H1 (cell line): ENCODE data around the gene ILK. TPM values are rescaled to one million over a fixed set of nuclear protein-coding genes. Genes with fewer than 3 reads are reported as not detected.

ENCODE experiments used
- CTCF ChIA-PET: fragments of 300-600 bp; sonication (Branson Sonifier 250); formaldehyde crosslinking; loops from one replicate; lab custom pipeline; 2021; ENCODE audit not compliant: partially characterized antibody; lab: Charles Lee
- POLR2A ChIA-PET: fragments of 300-600 bp; sonication (Branson Sonifier 250); formaldehyde crosslinking; loops from one replicate; lab custom pipeline; 2021; ENCODE audit warnings: inconsistent platforms; ENCODE audit not compliant: partially characterized antibody; lab: Charles Lee
- DNase-seq, 2 experiments: peaks; one replicate each; pipeline versions ENCODE4 v3.0.0 to v3.0.0-alpha.2; 2010 to 2022; ENCODE audit warnings: low spot score in 2 of 2, low read depth in 1 of 2, mixed read lengths in 1 of 2
- FAIRE-seq: peaks from 2 replicates; lab custom pipeline; 2011; peaks lifted over from hg19 to GRCh38; lab: Jason Lieb, UNC
- H2AFZ ChIP-seq: 2 replicates; pipeline ENCODE4 v1.8.1; 2012; ENCODE audit warnings: low read length, inconsistent platforms
- H2AK5ac ChIP-seq: 2 replicates; pipeline ENCODE4 v1.6.1; 2013; ENCODE audit warnings: low read depth, low read length
- H2BK120ac ChIP-seq: replicated peaks from 2 replicates; pipeline ENCODE3; 2013; ENCODE audit warnings: low read depth, low read length, inconsistent platforms
- H2BK12ac ChIP-seq: 2 replicates; pipeline ENCODE4 v1.6.1; 2013; ENCODE audit warnings: low read depth, low read length
- H2BK15ac ChIP-seq: 2 replicates; pipeline ENCODE4 v1.6.1; 2013; ENCODE audit warnings: low read length
- H2BK20ac ChIP-seq: 2 replicates; pipeline ENCODE4 v1.6.1; 2013; ENCODE audit warnings: low read length
- H2BK5ac ChIP-seq: 2 replicates; pipeline ENCODE4 v1.6.1; 2013; ENCODE audit warnings: low read depth, low read length
- H3K14ac ChIP-seq: 2 replicates; pipeline ENCODE4 v1.6.1; 2013; ENCODE audit warnings: inconsistent platforms; ENCODE audit not compliant: insufficient read length
- H3K18ac ChIP-seq: 2 replicates; pipeline ENCODE4 v1.6.1; 2013; ENCODE audit warnings: low read length; ENCODE audit errors: extremely low read depth
- H3K23ac ChIP-seq: 2 replicates; pipeline ENCODE4 v1.6.1; 2013; ENCODE audit warnings: inconsistent platforms; ENCODE audit not compliant: insufficient read length
- H3K23me2 ChIP-seq: 2 replicates; pipeline ENCODE4 v1.6.1; 2013; ENCODE audit warnings: low read depth, low read length
- H3K27ac ChIP-seq: 2 replicates; pipeline ENCODE4 v1.6.1; 2011; ENCODE audit warnings: low read depth, low read length, inconsistent platforms
- H3K27me3 ChIP-seq, 4 experiments: replicated peaks in 1 of 4; 1 replicate in 1 of 4; 2 replicates in 3 of 4; pipeline versions ENCODE4 v1.6.1 to v1.8.1; 2011 to 2013; ENCODE audit warnings: low read length in 3 of 4, mild to moderate bottlenecking in 3 of 4, inconsistent platforms in 2 of 4, mixed read lengths in 2 of 4, moderate library complexity in 1 of 4; ENCODE audit not compliant: control insufficient read depth in 3 of 4, insufficient read depth in 3 of 4; ENCODE audit errors: extremely low read depth in 1 of 4
- H3K36me3 ChIP-seq, 4 experiments: 2 replicates each; pipeline versions ENCODE4 v1.6.1 to v1.8.1; 2011 to 2013; ENCODE audit warnings: mild to moderate bottlenecking in 4 of 4, low read length in 3 of 4, moderate library complexity in 2 of 4, control low read depth in 1 of 4, inconsistent platforms in 1 of 4; ENCODE audit not compliant: insufficient read depth in 4 of 4, control insufficient read depth in 2 of 4
- H3K4ac ChIP-seq: replicated peaks from 2 replicates; pipeline ENCODE3; 2013; ENCODE audit warnings: low read length, low read depth, mixed read lengths, inconsistent platforms; ENCODE audit not compliant: insufficient read length
- H3K4me1 ChIP-seq, 4 experiments: replicated peaks in 1 of 4; 1 replicate in 1 of 4; 2 replicates in 3 of 4; pipeline versions ENCODE4 v1.6.1 to v1.8.1; 2011 to 2013; ENCODE audit warnings: low read length in 3 of 4, inconsistent platforms in 2 of 4, mixed read lengths in 1 of 4; ENCODE audit not compliant: insufficient read depth in 4 of 4, control insufficient read depth in 3 of 4
- H3K4me2 ChIP-seq, 2 experiments: 2 replicates each; pipeline versions ENCODE4 v1.6.1 to v1.8.1; 2011 to 2013; ENCODE audit warnings: low read depth in 2 of 2, low read length in 2 of 2, control low read depth in 1 of 2, inconsistent platforms in 1 of 2, mild to moderate bottlenecking in 1 of 2; ENCODE audit not compliant: insufficient read depth in 1 of 2
- H3K4me3 ChIP-seq, 4 experiments: fragments of 200-600, 300-600 bp in 1 of 4; sonication (generic), shearing (Covaris generic), sonication (Bioruptor Twin) in 1 of 4; 2 replicates each; pipeline versions ENCODE4 v1.5.1 to v1.8.1; 2011 to 2016; ENCODE audit warnings: low read length in 4 of 4, low read depth in 3 of 4, control low read depth in 2 of 4, inconsistent platforms in 2 of 4, mild to moderate bottlenecking in 2 of 4, mixed read lengths in 1 of 4, moderate library complexity in 1 of 4; ENCODE audit not compliant: insufficient read depth in 2 of 4; ENCODE audit errors: extremely low read depth in 1 of 4
- H3K56ac ChIP-seq: replicated peaks from 2 replicates; pipeline ENCODE3; 2013; ENCODE audit warnings: low read depth, mild to moderate bottlenecking, mixed read lengths, low read length, inconsistent platforms; ENCODE audit not compliant: insufficient read length
- H3K79me1 ChIP-seq: 2 replicates; pipeline ENCODE4 v1.6.1; 2013; ENCODE audit warnings: low read depth, low read length, control low read depth
- H3K79me2 ChIP-seq, 2 experiments: 2 replicates each; pipeline versions ENCODE4 v1.6.1 to v1.8.1; 2012 to 2013; ENCODE audit warnings: low read length in 2 of 2, mild to moderate bottlenecking in 2 of 2, inconsistent platforms in 1 of 2; ENCODE audit not compliant: insufficient read depth in 2 of 2, control insufficient read depth in 1 of 2
- H3K9ac ChIP-seq, 4 experiments: replicated peaks in 1 of 4; 1 replicate in 1 of 4; 2 replicates in 3 of 4; pipeline versions ENCODE4 v1.6.1 to v1.8.1; 2011 to 2013; ENCODE audit warnings: low read depth in 3 of 4, low read length in 3 of 4, control low read depth in 2 of 4, mild to moderate bottlenecking in 2 of 4, moderate library complexity in 2 of 4, inconsistent platforms in 1 of 4; ENCODE audit errors: extremely low read depth in 1 of 4
- H3K9me3 ChIP-seq, 2 experiments: 2 replicates each; pipeline versions ENCODE4 v1.6.1 to v1.8.1; 2012 to 2013; ENCODE audit warnings: mild to moderate bottlenecking in 2 of 2, moderate library complexity in 2 of 2, control low read depth in 1 of 2, inconsistent platforms in 1 of 2, low read depth in 1 of 2, low read length in 1 of 2, mixed read lengths in 1 of 2; ENCODE audit not compliant: insufficient read depth in 2 of 2
- H4K20me1 ChIP-seq, 2 experiments: replicated peaks in 1 of 2; 2 replicates each; pipeline versions ENCODE3 to v1.8.1; 2011 to 2013; ENCODE audit warnings: inconsistent platforms in 2 of 2, low read length in 2 of 2, mild to moderate bottlenecking in 1 of 2; ENCODE audit not compliant: insufficient read depth in 2 of 2, control insufficient read depth in 1 of 2
- H4K5ac ChIP-seq: 2 replicates; pipeline ENCODE4 v1.6.1; 2013; ENCODE audit warnings: low read length, low read depth, mixed read lengths, inconsistent platforms; ENCODE audit not compliant: insufficient read length
- H4K8ac ChIP-seq: 2 replicates; pipeline ENCODE4 v1.8.0; 2013; ENCODE audit warnings: mild to moderate bottlenecking, moderate library complexity, low read length, inconsistent platforms; ENCODE audit not compliant: insufficient read depth; ENCODE audit errors: extremely low read depth
- H4K91ac ChIP-seq: replicated peaks from 2 replicates; pipeline ENCODE3; 2013; ENCODE audit warnings: low read length, mixed read lengths, inconsistent platforms; ENCODE audit not compliant: insufficient read length
- CHD2 ChIP-seq: IDR thresholded peaks from 2 replicates; pipeline ENCODE4 v1.6.1; 2012; ENCODE audit warnings: low read length, improper control_type of control experiment
- E2F6 ChIP-seq: IDR thresholded peaks from 2 replicates; pipeline ENCODE4 v1.6.1; 2012; ENCODE audit warnings: inconsistent platforms
- EZH2 ChIP-seq: fragments of 200-600 bp; sonication (generic); IDR thresholded peaks from 2 replicates; pipeline ENCODE4 v1.7.1; 2012; ENCODE audit warnings: low read depth, mild to moderate bottlenecking, moderate library complexity, low read length, inconsistent platforms; ENCODE audit not compliant: severe bottlenecking
- JUND ChIP-seq: IDR thresholded peaks from 2 replicates; pipeline ENCODE4 v1.6.1; 2011; ENCODE audit warnings: mild to moderate bottlenecking, improper control_type of control experiment, low read length
- NRF1 ChIP-seq: IDR thresholded peaks from 2 replicates; pipeline ENCODE4 v1.6.1; 2011; ENCODE audit warnings: mild to moderate bottlenecking, low read depth, low read length, improper control_type of control experiment
- WGBS, 2 experiments: shearing (Covaris generic) in 1 of 2; methylation state at CpG; one replicate each; pipeline versions ENCODE4 v1.1.6 to v1.1.7; 2013 to 2015; ENCODE audit warnings: low lambda C conversion rate in 2 of 2, mixed read lengths in 2 of 2, inconsistent platforms in 1 of 2, low coverage in 1 of 2, missing lambda C conversion rate in 1 of 2; ENCODE audit not compliant: insufficient replicate concordance in 2 of 2, insufficient coverage in 1 of 2, insufficient read length in 1 of 2; ENCODE audit errors: extremely low coverage in 1 of 2, missing lambda C conversion rate in 1 of 2; 5-methylcytosine and 5-hydroxymethylcytosine counted together
- polyA plus RNA-seq, 7 experiments: library from polyadenylated mRNA; depleted of rRNA in 3 of 7; stranded (reverse) in 5 of 7; unstranded in 2 of 7; fragments of >200 nt in 5 of 7; fragments of 200-250 nt in 2 of 7; gene quantifications; 1 replicate in 5 of 7; 2 replicates in 1 of 7; 4 replicates in 1 of 7; pipeline versions ENCODE4 v1.2.1 to v1.2.3, GENCODE V29; 2011 to 2013; ENCODE audit warnings: missing spikeins in 2 of 7, mixed read lengths in 2 of 7
- total RNA-seq: library from RNA; stranded (reverse); fragmentation: NEBNext Ultra II Directional; extraction: Animal tissue kit (Norgen Biotek cat#: 25700); gene quantifications from 2 replicates; pipeline ENCODE4 v1.2.1, GENCODE V29; 2021
- TF ChIP-seq, protein P1 (sequence below): IDR thresholded peaks from 2 replicates; pipeline ENCODE4 v1.6.1; 2012; ENCODE audit warnings: inconsistent platforms

Gene ILK
- total and polyA plus RNA-seq, 2 of the 8 experiments (the other 6 are each of a cell fraction or from before 2014, with no cell fraction given), result 91.4 to 132 TPM

DNA sequence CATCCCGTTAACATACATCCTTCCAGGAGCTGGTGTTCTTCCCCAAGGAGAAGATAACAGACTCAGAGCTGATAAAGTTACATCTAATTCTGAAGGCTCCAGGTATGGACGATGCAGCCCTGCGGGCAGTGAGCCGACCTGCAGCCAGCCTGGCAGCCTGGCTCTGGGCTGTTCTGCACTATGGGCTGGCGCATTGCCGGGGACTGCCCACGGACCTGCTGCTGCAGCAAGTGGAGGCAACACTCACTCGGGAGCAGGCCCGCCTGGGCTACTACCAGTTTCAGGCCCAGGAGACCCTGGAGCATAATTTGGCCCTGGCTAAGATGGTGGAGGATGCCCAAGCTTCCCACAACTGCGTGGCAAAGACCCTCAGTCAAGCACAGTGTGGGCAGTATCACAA, 39.9 kb upstream of the ILK start:
- no peak for FAIRE-seq
- H3K4ac ChIP-seq, result no peak overlapping the region
- no peaks in the 10 kb centered on the region for H3K9me3 ChIP-seq
- H3K27ac ChIP-seq, result no peak overlapping the region
- H4K91ac ChIP-seq, result no peak overlapping the region
- WGBS, 2 experiments, result 85% methylated on average over 10 of the region's 10 CpGs; no CpG with 5 or more reads in 1 of the 2 experiments
- H3K4me3 ChIP-seq, result no peak overlapping the region
- CTCF ChIA-PET, result interaction anchor here (0.8 to 3.3 kb wide), 11 partner anchors 7 to 184 kb away, joined by 3 to 14 read pairs (median 4); no protein-coding TSS in a partner anchor
- H2BK20ac ChIP-seq, result no peak overlapping the region
- H3K56ac ChIP-seq, result no peak overlapping the region
- H3K79me1 ChIP-seq, result no peaks in the 10 kb centered on the region
- no peak overlapping the region for H3K14ac ChIP-seq
- H3K4me2 ChIP-seq, result no peak overlapping the region
- H3K23me2 ChIP-seq, result no peaks in the 10 kb centered on the region
- H2BK120ac ChIP-seq, result no peak overlapping the region
- no peak overlapping the region for H2AFZ ChIP-seq
- no peak overlapping the region for H2BK12ac ChIP-seq
- DNase-seq, result no peak
- no peak overlapping the region for H3K9ac ChIP-seq
- no peaks in the 10 kb centered on the region for H3K79me2 ChIP-seq
- no peak overlapping the region for H3K23ac ChIP-seq
- H2AK5ac ChIP-seq, result no peak overlapping the region
- no peak overlapping the region for H4K5ac ChIP-seq
- H3K4me1 ChIP-seq, result peaks cover 0 to 9% (median 3%) of the 10 kb centered on the region in 4 experiments; a peak in 5 of 7 replicates
- no peaks in the 10 kb centered on the region for H4K20me1 ChIP-seq
- TF ChIP-seq EZH2 (no peak), NRF1 (no peak), JUND (no peak), CHD2 (no peak), E2F6 (no peak)
- TF ChIP-seq, protein P1, sequence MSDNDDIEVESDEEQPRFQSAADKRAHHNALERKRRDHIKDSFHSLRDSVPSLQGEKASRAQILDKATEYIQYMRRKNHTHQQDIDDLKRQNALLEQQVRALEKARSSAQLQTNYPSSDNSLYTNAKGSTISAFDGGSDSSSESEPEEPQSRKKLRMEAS, result no peak
- no peak overlapping the region for H2BK5ac ChIP-seq
- peaks cover 0 to 2% (median 0%) of the 10 kb centered on the region in 4 experiments; a peak in 1 of 7 replicates for H3K27me3 ChIP-seq
- no peak overlapping the region for H2BK15ac ChIP-seq
- H3K18ac ChIP-seq, result no peak overlapping the region
- POLR2A ChIA-PET, result interaction anchor here (1.0 to 1.6 kb wide), 2 partner anchors 10 to 61 kb away, joined by 3 to 5 read pairs; no protein-coding TSS in a partner anchor
- no peak overlapping the region for H4K8ac ChIP-seq
- H3K36me3 ChIP-seq, result no peaks in the 10 kb centered on the region
